Pancreas (tissue), 10 donors: ENCODE data around the gene DBP. TPM values are rescaled to one million over a fixed set of nuclear protein-coding genes. Genes with fewer than 3 reads are reported as not detected.

Experiments used
- ATAC-seq, 4 donors: fragments of 200-7000 bp; cut with Tn5 transposase; one replicate each; pipeline versions ENCODE4 v1.8.0 to v1.9.1; 2020; ENCODE audit warnings: mild to moderate bottlenecking in 4 of 4, moderate library complexity in 4 of 4
- DNase-seq, 6 donors: peaks; one replicate each; pipeline ENCODE4 v3.0.0-alpha.2; 2020
- FAIRE-seq: peaks from 2 replicates; lab custom pipeline; 2012; peaks lifted over from hg19 to GRCh38; lab: Jason Lieb, UNC
- H3K27ac ChIP-seq, 4 donors: fragments of 200-600 bp; sonication (generic); 1 replicate in 3 of 4; 2 replicates in 1 of 4; pipeline versions ENCODE4 v1.5.0 to v1.8.0; 2020
- H3K27me3 ChIP-seq, 4 donors: fragments of 200-600 bp; one replicate each; pipeline ENCODE4 v1.8.0; 2021
- H3K36me3 ChIP-seq, 3 donors: fragments of 200-600 bp; sonication (generic) in 1 of 3; one replicate each; pipeline versions ENCODE4 v1.5.0 to v1.8.0; 2020 to 2021
- H3K4me1 ChIP-seq, 3 donors: fragments of 200-600 bp; one replicate each; pipeline ENCODE4 v1.8.0; 2021
- H3K4me3 ChIP-seq, 4 donors: fragments of 200-600 bp; sonication (generic) in 2 of 4; one replicate each; pipeline versions ENCODE4 v1.5.0 to v1.8.0; 2020 to 2021
- H3K9me3 ChIP-seq, 4 donors: fragments of 200-600 bp; one replicate each; pipeline ENCODE4 v1.8.0; 2021
- WGBS, 2 donors: extraction: QIAGEN DNeasy Blood & Tissue Kit; methylation state at CpG; one replicate each; pipeline ENCODE4 v1.1.7; 2013; 5-methylcytosine and 5-hydroxymethylcytosine counted together
- intact Hi-C, 3 donors: fragments of 100-400 bp; cut with DNase I; formaldehyde crosslinking; loops; one replicate each; pipeline versions ENCODE4 v1.11.1 to v1.14.2; 2022
- polyA plus RNA-seq, 2 donors: library from polyadenylated mRNA; stranded (reverse); fragments of 200-250 nt; gene quantifications; one replicate each; pipeline ENCODE4 v1.2.3, GENCODE V29; 2013
- total RNA-seq, 6 donors: library from RNA; stranded (reverse); fragmentation: NEBNext Ultra II Directional in 4 of 6; extraction: Animal tissue kit (Norgen Biotek cat#: 25700) in 4 of 6; gene quantifications; one replicate each; pipeline versions ENCODE4 v1.2.1 to v1.2.4, GENCODE V29; 2021 to 2023
- TF ChIP-seq, protein P1 (sequence below), 4 donors: fragments of 200-600 bp; sonication (generic) in 3 of 4; IDR thresholded peaks; one replicate each; pipeline versions ENCODE4 v1.5.0 to v1.8.0; 2021; ENCODE audit warnings: antibody characterized with exemption in 4 of 4
- donor health status: healthy with polysubstance abuse.
- donor health status: DM: no; HTN: no; CAD: no; lungs with moderate emphysema.
- donor health status: DM: no; HTN: no; CAD: no.
- donor health status: control.
- donor health status: control.
- donor health status: Bipolar disorder and iron deficiency.
- donor health status: DM: yes; HTN: yes; CAD: no.
- donor health status: DM: no; HTN: no; CAD: no.
- donor health status: DM: no; HTN: no; CAD: no.
- donor health status: DM: yes; HTN: yes; CAD: no.

Gene DBP
- total and polyA plus RNA-seq, 8 donors, result 3.3 to 11.4 (median 6.5) TPM

DNA sequence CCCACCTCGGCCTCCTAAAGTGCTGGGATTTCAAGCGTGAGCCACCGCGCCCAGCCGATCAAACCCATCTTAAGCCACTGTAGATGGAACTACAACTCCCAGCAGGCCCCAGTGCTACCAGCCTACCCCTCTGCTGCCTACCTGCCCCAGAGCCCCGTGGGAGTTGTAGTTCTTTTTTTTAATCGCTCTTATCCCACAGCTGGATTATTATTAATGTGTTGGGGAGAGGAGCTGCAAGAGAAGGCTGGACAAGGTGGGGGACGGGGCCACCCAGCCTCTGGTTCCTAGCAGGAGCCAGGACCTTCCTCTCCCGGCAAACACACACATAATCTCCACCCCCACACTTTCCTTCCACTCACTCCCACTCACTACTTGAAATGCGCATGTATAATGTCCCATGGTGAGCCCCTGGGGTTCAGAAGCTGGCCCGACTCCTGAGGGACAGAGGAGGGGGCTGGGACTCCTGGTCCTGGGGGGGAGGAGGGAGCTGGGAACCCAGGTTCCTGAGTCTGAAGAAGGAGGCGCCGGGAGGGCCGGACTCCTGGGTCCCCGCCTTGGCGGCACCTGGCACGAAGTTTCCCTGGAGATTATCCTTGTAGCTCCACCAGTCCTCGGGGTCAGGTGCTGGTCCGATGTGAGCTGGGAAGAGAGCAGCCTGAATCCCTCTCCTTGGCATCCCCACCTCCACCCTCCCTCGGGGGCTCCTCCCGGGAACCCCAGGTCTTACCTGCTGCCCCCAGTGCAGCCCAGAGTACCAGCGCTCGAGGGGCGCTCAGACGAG lies 7.8 kb upstream of the DBP start:
- no peak for FAIRE-seq
- DNase-seq, result peak in 5 of 6 donors; percentile 68 to 85 (median 75)
- peak; percentile 68 to 84 (median 78) for ATAC-seq

DNA sequence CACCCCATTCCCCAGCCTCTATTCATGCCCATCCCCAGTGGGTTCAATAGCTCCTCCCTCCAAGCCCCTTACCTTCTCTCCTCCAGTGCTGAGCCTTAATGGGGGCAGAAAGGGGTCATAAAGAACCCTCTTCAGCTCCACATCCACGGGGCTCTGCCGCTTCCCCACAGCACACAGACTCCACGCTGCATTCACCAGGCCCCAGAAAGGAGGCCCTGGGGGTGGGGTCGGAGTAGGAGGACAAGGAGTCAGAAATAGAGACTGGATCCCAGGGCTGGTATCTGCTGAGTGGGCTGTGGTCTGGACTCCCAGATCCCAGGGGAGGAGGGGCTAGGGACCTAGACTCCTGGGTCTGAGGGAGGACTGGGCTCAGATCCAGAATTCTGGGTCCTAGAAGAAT lies 7.2 kb upstream of the DBP start:
- intact Hi-C loops, result loop anchor here in 1 of 3 donors (10.0 kb wide), 1 partner anchor 200 kb away; no protein-coding TSS in a partner anchor
- TF ChIP-seq, protein P1, sequence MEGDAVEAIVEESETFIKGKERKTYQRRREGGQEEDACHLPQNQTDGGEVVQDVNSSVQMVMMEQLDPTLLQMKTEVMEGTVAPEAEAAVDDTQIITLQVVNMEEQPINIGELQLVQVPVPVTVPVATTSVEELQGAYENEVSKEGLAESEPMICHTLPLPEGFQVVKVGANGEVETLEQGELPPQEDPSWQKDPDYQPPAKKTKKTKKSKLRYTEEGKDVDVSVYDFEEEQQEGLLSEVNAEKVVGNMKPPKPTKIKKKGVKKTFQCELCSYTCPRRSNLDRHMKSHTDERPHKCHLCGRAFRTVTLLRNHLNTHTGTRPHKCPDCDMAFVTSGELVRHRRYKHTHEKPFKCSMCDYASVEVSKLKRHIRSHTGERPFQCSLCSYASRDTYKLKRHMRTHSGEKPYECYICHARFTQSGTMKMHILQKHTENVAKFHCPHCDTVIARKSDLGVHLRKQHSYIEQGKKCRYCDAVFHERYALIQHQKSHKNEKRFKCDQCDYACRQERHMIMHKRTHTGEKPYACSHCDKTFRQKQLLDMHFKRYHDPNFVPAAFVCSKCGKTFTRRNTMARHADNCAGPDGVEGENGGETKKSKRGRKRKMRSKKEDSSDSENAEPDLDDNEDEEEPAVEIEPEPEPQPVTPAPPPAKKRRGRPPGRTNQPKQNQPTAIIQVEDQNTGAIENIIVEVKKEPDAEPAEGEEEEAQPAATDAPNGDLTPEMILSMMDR (IDR thresholded peaks at IDR 0.05), result no peak
- WGBS, 2 donors, result 64 to 65% methylated on average over 4 of the region's 4 CpGs
- ATAC-seq, result no peak
- Histone ChIP-seq H3K4me3 (no peak overlapping the region), H3K9me3 (no peaks in the 10 kb centered on the region), H3K4me1 (peaks cover 0 to 3% (median 0%) of the 10 kb centered on the region in 3 donors), H3K27me3 (no peaks in the 10 kb centered on the region), H3K36me3 (no peaks in the 10 kb centered on the region), H3K27ac (no peak overlapping the region)
- no peak for DNase-seq
- FAIRE-seq, result no peak

More for the DNA sequence above, 7.8 kb upstream of the DBP start:
- H3K4me1 ChIP-seq, result peaks cover 0 to 3% (median 0%) of the 10 kb centered on the region in 3 donors
- no peaks in the 10 kb centered on the region for H3K9me3 ChIP-seq
- no peaks in the 10 kb centered on the region for H3K27me3 ChIP-seq
- 2 to 3% methylated on average over 19 to 25 of the region's 25 CpGs for WGBS, 2 donors
- no peaks in the 10 kb centered on the region for H3K36me3 ChIP-seq
- H3K4me3 ChIP-seq, result peak overlapping the region; percentile 3 to 52 (median 33)
- intact Hi-C loops, result loop anchor here in 1 of 3 donors (10.0 kb wide), 1 partner anchor 200 kb away; no protein-coding TSS in a partner anchor
- TF ChIP-seq, protein P1 (IDR thresholded peaks at IDR 0.05), result no peak
- H3K27ac ChIP-seq, result peak overlapping the region; percentile 30 to 86 (median 79)

- 89 to 91% methylated on average over 5 of the region's 5 CpGs for WGBS, 2 donors
- H3K9me3 ChIP-seq, result no peaks in the 10 kb centered on the region
- H3K27ac ChIP-seq, result no peak overlapping the region
- TF ChIP-seq, protein P1 (IDR thresholded peaks at IDR 0.05), result no peak
- intact Hi-C loops, result loop anchor here in 1 of 3 donors (10.0 kb wide), 1 partner anchor 202 kb away; no protein-coding TSS in a partner anchor
- no peaks in the 10 kb centered on the region for H3K27me3 ChIP-seq
- no peak overlapping the region for H3K4me3 ChIP-seq
- DNase-seq (no peak), FAIRE-seq (no peak), ATAC-seq (no peak)
- no peaks in the 10 kb centered on the region for H3K36me3 ChIP-seq
- peaks cover 2 to 7% (median 5%) of the 10 kb centered on the region in 3 donors for H3K4me1 ChIP-seq
Measured at GRCh38 chr19:48642862-48643261, 5.7 kb upstream of the DBP start.

GRCh38 chr19:48641850-48642249 lies 4.7 kb upstream of the DBP start:
- ATAC-seq (no peak), DNase-seq (no peak), FAIRE-seq (no peak)
- 91 to 98% methylated on average over 2 of the region's 2 CpGs for WGBS, 2 donors
- TF ChIP-seq, protein P1 (IDR thresholded peaks at IDR 0.05), result no peak
- H3K36me3 ChIP-seq, result no peaks in the 10 kb centered on the region
- H3K27me3 ChIP-seq, result no peaks in the 10 kb centered on the region
- no peak overlapping the region for H3K27ac ChIP-seq
- no peak overlapping the region for H3K4me3 ChIP-seq
- peaks cover 2 to 7% (median 5%) of the 10 kb centered on the region in 3 donors for H3K4me1 ChIP-seq
- intact Hi-C loops, result loop anchor here in 1 of 3 donors (10.0 kb wide), 1 partner anchor 203 kb away; no protein-coding TSS in a partner anchor
- no peaks in the 10 kb centered on the region for H3K9me3 ChIP-seq
